HUDEP-2 (cell line): Measurements from ENCODE around the gene RNF112.

ENCODE experiments used
- DNase-seq, 76 experiments: peaks; one replicate each; lab custom pipeline; 2025; ENCODE audit not compliant: unreplicated experiment in 76 of 76; lab: John Stamatoyannopoulos, UW

Gene RNF112

GRCh38 chr17:19410875-19411620 is at the start of gene RNF112:
TSS of gene RNF112 (plus strand) at chr17:19411232. CDS start at chr17:19411409, 177 bp downstream.
- DNase-seq = no peak

GRCh38 chr17:19361326-19361725 is 49.7 kb upstream of the RNF112 start:
- no peak for DNase-seq

- no peak for DNase-seq
Measured at GRCh38 chr17:19361944-19362276, 49.1 kb upstream of the RNF112 start.

GRCh38 chr17:19362277-19363113 is 48.5 kb upstream of the RNF112 start, which contains the start of gene B9D1:
TSS of gene B9D1 (minus strand) at chr17:19362723. CDS start at chr17:19362569, 154 bp downstream.
- DNase-seq = peak in 75 of 76 experiments; percentile 13 to 97 (median 83)

GRCh38 chr17:19363114-19363438 is 48.0 kb upstream of the RNF112 start:
- no peak for DNase-seq

GRCh38 chr17:19363460-19364035 is 47.5 kb upstream of the RNF112 start:
- no peak for DNase-seq

- DNase-seq = no peak
Measured at GRCh38 chr17:19364699-19365498, 46.1 kb upstream of the RNF112 start.

GRCh38 chr17:19365499-19365817 is 45.6 kb upstream of the RNF112 start:
- no peak for DNase-seq

GRCh38 chr17:19365833-19366636 is 45.0 kb upstream of the RNF112 start:
- no peak for DNase-seq

GRCh38 chr17:19366637-19366972 is 44.4 kb upstream of the RNF112 start:
- DNase-seq = no peak

- no peak for DNase-seq
Measured at GRCh38 chr17:19368229-19368628, 42.8 kb upstream of the RNF112 start.

GRCh38 chr17:19369107-19369778 is 41.8 kb upstream of the RNF112 start:
- DNase-seq = no peak

GRCh38 chr17:19369846-19370492 is 41.1 kb upstream of the RNF112 start:
- no peak for DNase-seq

GRCh38 chr17:19370493-19370960 is 40.5 kb upstream of the RNF112 start:
- no peak for DNase-seq

GRCh38 chr17:19371259-19372010 is 39.6 kb upstream of the RNF112 start:
- DNase-seq = no peak

- no peak for DNase-seq
Measured at GRCh38 chr17:19372011-19372370, 39.0 kb upstream of the RNF112 start.

- no peak for DNase-seq
Measured at GRCh38 chr17:19372439-19372838, 38.6 kb upstream of the RNF112 start.

- no peak for DNase-seq
Measured at GRCh38 chr17:19372866-19373504, 38.0 kb upstream of the RNF112 start.
